Activated naive CD8-positive, alpha-beta T cell treated with anti-CD3 and anti-CD28 coated beads for 36 hours (primary cell): Measurements from ENCODE around the gene MGME1. TPM values are rescaled to one million over a fixed set of nuclear protein-coding genes. Genes with fewer than 3 reads are reported as not detected.

Experiments used
- DNase-seq: peaks from one replicate; pipeline ENCODE4 v3.0.0; 2021
- H3K27ac Mint-ChIP-seq: one replicate; pipeline ENCODE4 v1.8.0; 2022; ENCODE audit warnings: mild to moderate bottlenecking, moderate library complexity, mixed read lengths
- H3K27me3 Mint-ChIP-seq: one replicate; pipeline ENCODE4 v1.8.0; 2022; ENCODE audit warnings: mild to moderate bottlenecking, mixed read lengths
- H3K36me3 Mint-ChIP-seq: one replicate; pipeline ENCODE4 v1.8.0; 2021; ENCODE audit warnings: mild to moderate bottlenecking, mixed read lengths
- H3K4me1 Mint-ChIP-seq: one replicate; pipeline ENCODE4 v1.8.0; 2021; ENCODE audit warnings: mixed read lengths
- H3K4me3 Mint-ChIP-seq: one replicate; pipeline ENCODE4 v1.8.0; 2022; ENCODE audit warnings: mild to moderate bottlenecking, moderate library complexity, mixed read lengths
- H3K9me3 Mint-ChIP-seq: one replicate; pipeline ENCODE4 v1.8.0; 2022; ENCODE audit warnings: mixed read lengths
- total RNA-seq, 2 experiments: library from RNA; stranded (reverse); gene quantifications; one replicate each; pipeline ENCODE4 v1.2.3, GENCODE V29; 2021

MGME1 gene, protein sequence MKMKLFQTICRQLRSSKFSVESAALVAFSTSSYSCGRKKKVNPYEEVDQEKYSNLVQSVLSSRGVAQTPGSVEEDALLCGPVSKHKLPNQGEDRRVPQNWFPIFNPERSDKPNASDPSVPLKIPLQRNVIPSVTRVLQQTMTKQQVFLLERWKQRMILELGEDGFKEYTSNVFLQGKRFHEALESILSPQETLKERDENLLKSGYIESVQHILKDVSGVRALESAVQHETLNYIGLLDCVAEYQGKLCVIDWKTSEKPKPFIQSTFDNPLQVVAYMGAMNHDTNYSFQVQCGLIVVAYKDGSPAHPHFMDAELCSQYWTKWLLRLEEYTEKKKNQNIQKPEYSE
- total RNA-seq, result 10 to 100 TPM; 30.1 to 30.9 TPM

DNA sequence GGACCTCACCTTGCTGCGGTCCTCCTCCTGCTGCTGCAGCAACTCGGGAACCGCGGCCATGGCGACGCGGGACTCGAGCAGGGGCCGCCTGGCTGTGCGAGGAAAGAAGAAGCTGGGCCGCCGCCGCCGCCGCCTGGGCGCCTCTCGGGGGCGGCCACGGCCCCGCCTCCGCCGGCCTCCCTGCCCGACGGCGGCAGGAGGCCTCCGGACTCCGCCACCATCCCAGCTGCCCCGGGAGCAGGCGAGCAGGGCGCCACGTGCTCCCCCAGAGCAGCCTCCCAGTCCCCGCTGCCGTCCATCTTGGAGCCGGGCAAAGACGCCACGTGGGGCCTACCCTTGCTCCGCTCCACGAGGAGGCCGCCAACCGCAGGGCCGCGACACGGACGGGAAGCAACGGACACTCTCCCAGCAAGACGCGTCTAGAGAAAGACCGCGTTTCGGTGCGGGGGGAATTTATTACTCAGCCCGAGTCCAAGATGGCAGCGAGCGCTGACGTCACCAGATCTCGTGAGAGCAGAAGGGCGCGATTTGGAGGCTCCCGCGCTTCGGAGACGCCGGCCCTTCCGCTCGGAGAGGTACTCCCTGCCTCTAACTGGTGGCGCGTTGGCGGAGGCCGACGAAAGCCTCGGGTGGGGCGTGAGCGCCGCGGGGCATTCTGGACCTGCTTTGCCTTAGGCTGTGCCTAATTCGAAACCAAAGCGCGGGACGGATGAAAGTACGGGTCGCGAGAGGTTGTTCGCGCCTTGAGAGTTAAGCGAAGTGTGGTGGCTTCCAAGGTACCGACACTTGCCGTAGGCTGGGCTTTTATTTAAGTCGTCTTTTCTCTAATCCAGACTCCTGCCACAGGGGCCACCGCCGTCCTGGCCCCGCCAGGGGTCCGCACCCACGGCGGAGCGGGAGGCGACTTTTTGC lies at the start of gene MGME1, which contains the start of gene SNX5:
TSS of gene MGME1 (plus strand) at position 653 of the 912 bp plus-strand sequence. CDS start 842 bp downstream, outside the sequence.
TSS of gene SNX5 (minus strand) at position 429 of the 912 bp plus-strand sequence. CDS start at position 60, 369 bp downstream.
- DNase-seq, result peak; percentile 99
- peaks cover 52% of the 10 kb centered on the region for H3K4me1 Mint-ChIP-seq
- peak within 1 kb of the TSS; percentile 97 for H3K27ac Mint-ChIP-seq
- no peaks in the 10 kb centered on the region for H3K9me3 Mint-ChIP-seq
- peak within 1 kb of the TSS; percentile 91 for H3K4me3 Mint-ChIP-seq
- no peaks in the 10 kb centered on the region for H3K27me3 Mint-ChIP-seq
- peaks cover 76% of the 10 kb centered on the region for H3K36me3 Mint-ChIP-seq

DNA sequence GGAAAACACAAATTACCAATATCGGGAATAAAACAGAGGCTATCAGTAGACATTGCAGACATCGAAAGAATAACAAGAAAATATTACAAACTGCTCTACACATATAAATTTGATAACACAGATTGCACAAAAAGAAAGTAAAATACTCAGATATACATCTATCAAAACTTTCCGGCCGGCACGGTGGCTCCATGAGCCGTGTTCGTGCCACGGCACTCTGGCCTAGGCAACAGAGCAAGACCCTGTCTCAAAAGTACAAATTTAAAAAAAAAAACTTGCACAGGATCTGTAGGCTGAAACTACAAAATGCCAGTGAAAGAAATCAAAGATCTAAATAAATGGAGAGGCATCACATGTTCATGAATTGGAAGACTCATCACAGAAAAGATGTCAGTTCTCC lies 49.7 kb upstream of the MGME1 start:
- H3K27ac Mint-ChIP-seq, result no peak overlapping the region
- no peaks in the 10 kb centered on the region for H3K9me3 Mint-ChIP-seq
- no peaks in the 10 kb centered on the region for H3K36me3 Mint-ChIP-seq
- H3K4me1 Mint-ChIP-seq, result no peaks in the 10 kb centered on the region
- peaks cover 31% of the 10 kb centered on the region for H3K27me3 Mint-ChIP-seq
- no peak for DNase-seq
- no peak overlapping the region for H3K4me3 Mint-ChIP-seq

DNA sequence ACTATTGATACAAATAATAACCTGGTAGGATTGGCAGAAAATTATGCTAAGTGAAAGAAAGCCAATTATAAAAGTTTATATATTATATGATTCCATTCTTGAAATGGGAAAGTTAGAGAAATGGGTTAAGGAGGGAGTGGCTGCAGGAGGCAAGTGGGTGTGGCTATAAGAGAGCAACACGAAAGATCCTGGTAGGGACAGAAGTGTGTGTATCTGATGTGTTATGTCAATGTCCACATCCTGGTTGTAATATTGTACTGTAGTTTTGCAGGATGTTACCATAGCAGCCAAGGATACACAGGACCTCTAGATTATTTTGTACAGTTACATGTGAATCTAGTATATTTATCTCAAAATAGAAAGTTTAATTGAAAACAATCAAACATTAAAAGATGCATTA lies 47.0 kb upstream of the MGME1 start:
- no peaks in the 10 kb centered on the region for H3K4me1 Mint-ChIP-seq
- no peaks in the 10 kb centered on the region for H3K9me3 Mint-ChIP-seq

DNA sequence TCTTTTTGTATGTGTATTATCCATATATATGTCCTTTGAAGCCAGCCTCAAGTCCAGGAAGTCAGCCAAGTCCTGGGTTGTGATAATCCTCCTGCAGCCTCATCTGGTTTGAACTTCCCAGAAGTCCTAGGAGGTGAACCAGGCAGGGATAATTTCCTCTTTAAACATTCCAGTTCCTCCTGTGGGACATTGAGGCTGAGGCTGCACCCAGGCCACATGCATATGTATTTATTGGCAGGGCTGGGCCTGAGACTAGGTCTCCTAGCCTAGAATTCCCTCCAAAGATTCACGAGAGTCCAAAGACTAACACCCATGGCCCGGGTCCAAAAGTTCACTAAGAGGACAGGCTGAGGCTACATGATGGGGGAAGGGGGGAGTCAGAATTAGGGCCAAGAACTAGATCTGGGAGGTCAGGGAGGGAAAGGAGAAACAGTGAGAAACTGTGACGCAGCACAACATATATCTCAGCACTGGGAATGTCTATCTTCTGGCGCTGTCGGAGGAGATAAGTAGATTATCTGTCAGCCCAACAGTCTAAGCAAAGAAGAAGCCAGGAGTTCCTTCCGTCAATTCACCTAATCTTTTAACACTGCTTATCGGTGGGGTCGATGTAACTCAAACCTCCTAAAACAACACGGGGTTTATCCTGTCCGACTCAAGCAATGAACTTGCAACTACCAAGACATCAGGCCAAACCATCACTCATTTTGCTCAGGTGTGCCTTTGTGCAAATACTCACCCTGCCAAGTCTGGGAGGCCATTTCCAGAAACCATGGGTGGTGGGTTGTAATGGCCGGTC lies 43.5 kb upstream of the MGME1 start:
- DNase-seq, result no peak
- Mint-ChIP-seq H3K9me3 (no peaks in the 10 kb centered on the region), H3K4me1 (no peaks in the 10 kb centered on the region), H3K27ac (no peak overlapping the region), H3K36me3 (no peaks in the 10 kb centered on the region), H3K4me3 (no peak overlapping the region), H3K27me3 (peaks cover 14% of the 10 kb centered on the region)

More for the DNA sequence above, 47.0 kb upstream of the MGME1 start:
- H3K4me3 Mint-ChIP-seq, result no peak overlapping the region
- no peak overlapping the region for H3K27ac Mint-ChIP-seq
- no peak for DNase-seq
- H3K36me3 Mint-ChIP-seq, result no peaks in the 10 kb centered on the region
- H3K27me3 Mint-ChIP-seq, result peaks cover 30% of the 10 kb centered on the region

DNA sequence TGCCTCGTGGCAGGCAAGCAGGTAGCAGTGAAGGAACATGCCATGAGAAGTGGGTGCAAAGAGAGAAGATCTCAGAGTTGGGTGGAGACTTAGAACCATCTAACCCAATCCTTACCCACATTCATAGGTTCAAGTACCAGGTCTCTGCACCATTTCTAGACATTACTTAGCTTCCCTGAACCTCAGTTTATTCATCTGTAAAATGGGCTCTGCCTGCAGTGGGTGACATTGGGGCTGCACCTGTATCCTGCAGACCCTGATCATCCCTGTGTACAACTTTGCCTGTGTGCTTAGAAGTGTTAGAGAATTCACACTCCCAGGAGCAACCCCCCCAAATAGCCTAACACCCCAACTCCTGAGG lies 42.9 kb upstream of the MGME1 start:
- DNase-seq, result no peak
- no peaks in the 10 kb centered on the region for H3K36me3 Mint-ChIP-seq
- H3K9me3 Mint-ChIP-seq, result no peaks in the 10 kb centered on the region

DNA sequence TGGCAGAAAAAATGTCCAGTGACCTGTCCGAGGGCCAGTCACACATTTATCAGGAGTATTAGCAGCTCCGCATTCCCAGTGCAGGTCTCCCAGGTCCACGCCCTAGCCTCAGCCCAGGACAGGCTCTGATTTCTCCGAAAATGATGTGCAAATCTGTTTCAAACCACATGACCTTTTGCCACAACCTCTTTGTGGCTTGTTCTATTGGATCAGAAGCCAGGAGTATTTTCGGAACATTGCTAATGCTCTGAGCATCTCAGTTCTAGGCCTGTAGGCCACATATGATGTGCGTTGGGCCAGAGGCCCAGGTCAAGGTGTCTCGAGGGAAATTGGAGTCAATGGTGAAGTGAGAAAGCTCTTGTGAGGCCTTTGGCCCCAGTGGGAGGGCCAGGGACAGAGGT lies 40.6 kb upstream of the MGME1 start:
- H3K9me3 Mint-ChIP-seq, result no peaks in the 10 kb centered on the region
- no peak for DNase-seq
- no peak overlapping the region for H3K27ac Mint-ChIP-seq
- H3K27me3 Mint-ChIP-seq, result peaks cover 5% of the 10 kb centered on the region
- no peak overlapping the region for H3K4me3 Mint-ChIP-seq
- H3K36me3 Mint-ChIP-seq, result no peaks in the 10 kb centered on the region
- H3K4me1 Mint-ChIP-seq, result no peaks in the 10 kb centered on the region

More for the DNA sequence above, 42.9 kb upstream of the MGME1 start:
- no peak overlapping the region for H3K27ac Mint-ChIP-seq
- H3K4me1 Mint-ChIP-seq, result no peaks in the 10 kb centered on the region
- peaks cover 14% of the 10 kb centered on the region for H3K27me3 Mint-ChIP-seq
- H3K4me3 Mint-ChIP-seq, result no peak overlapping the region

DNA sequence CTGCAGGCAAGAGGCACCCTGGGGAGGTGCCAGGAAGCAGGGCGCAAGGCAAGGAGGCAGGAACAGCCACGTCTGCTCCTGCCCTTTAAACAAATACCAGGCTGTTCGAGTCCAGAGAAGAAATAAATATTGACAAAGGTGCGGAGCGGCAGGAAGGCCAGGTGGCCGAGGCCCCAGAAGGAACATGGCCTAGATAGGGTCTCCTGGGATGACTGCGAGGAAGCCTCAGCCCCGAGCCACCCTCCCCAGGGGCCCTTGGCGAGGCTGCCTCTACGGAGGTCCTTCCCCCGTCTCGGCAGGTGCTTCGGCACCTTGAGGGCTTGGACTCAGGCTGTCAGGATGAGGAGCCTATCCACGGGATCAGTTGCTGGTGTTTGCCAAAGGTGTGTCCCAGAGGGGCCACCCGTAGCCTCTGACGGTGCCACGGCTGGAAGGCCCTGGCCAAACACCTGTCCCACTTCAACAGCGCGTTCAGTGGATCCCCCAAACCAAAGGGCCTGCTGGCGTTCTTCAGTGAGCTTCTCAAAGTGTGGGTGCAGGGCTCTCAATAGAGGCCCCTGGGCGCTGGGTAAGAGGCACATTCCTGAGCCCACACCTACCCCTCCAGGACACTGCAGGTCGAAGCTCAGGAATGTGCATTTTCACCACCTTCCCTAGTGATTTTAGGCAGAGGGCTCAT lies 40.0 kb upstream of the MGME1 start:
- Mint-ChIP-seq H3K27ac (no peak overlapping the region), H3K4me1 (no peaks in the 10 kb centered on the region), H3K9me3 (no peaks in the 10 kb centered on the region), H3K36me3 (no peaks in the 10 kb centered on the region), H3K4me3 (no peak overlapping the region), H3K27me3 (peaks cover 5% of the 10 kb centered on the region)
- DNase-seq, result no peak

DNA sequence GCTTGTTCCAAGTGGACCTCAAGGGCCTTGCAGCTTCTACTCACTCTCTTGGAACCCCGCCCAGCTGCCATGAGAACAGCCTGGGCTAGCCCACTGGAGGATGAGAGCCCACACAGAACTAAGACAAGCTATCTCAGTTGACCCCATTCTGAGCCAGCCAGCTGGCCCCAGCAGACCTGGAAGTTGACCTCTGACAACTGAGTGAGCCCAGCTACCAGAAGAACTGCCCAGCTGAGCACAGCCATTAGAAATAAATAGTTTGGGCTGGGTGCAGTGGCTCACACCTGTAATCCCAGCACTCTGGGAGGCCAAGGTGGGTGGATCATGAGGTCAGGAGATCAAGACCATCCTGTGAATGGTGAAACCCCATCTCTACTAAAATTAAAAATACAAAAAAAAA lies 37.3 kb upstream of the MGME1 start:
- no peak overlapping the region for H3K27ac Mint-ChIP-seq
- no peak for DNase-seq
- H3K36me3 Mint-ChIP-seq, result no peaks in the 10 kb centered on the region
- no peaks in the 10 kb centered on the region for H3K27me3 Mint-ChIP-seq
- peaks cover 5% of the 10 kb centered on the region for H3K4me1 Mint-ChIP-seq
- H3K9me3 Mint-ChIP-seq, result no peaks in the 10 kb centered on the region
- no peak overlapping the region for H3K4me3 Mint-ChIP-seq

DNA sequence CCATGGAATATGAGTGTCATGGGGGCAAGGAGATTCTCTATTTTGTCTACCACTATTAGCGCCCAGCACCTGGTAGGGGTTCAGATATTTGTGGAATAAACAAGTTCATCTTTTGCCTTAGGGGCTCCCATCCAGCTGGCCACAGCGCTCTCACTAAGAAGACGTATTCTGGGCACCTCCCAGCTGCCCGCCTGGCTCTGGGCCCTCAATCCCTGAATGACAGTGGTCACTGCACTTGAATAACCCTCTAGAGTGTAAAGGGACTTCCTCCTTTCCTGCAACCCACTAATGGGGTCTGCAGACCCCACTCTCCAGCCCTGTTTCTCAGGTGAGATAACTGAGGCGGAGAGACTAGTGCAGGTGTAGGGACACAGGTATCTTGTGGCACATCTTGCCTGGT lies 36.4 kb upstream of the MGME1 start:
- no peak overlapping the region for H3K27ac Mint-ChIP-seq
- DNase-seq, result no peak
- no peaks in the 10 kb centered on the region for H3K9me3 Mint-ChIP-seq
- no peak overlapping the region for H3K4me3 Mint-ChIP-seq
- H3K36me3 Mint-ChIP-seq, result no peaks in the 10 kb centered on the region
- H3K4me1 Mint-ChIP-seq, result peaks cover 6% of the 10 kb centered on the region
- no peaks in the 10 kb centered on the region for H3K27me3 Mint-ChIP-seq

DNA sequence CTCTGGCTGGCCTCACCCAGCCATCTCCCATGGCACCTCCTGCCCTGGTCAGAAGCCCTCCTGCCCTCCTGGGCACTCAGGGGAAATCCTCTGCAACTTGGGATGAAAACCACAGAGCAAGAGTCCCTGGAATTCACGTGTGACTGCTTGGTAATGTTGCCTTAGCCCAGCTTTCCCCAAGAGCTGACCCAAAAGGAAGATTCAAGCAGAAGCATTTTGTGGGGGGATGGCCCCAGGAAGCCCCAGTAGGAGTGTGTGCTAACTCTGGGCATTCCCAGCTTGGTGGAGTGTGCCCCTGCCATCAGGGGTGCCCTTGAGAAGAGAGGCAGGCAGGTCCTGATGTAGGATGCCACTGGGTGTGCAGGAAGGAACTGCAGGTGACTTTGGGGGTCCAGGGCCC lies 35.7 kb upstream of the MGME1 start:
- H3K9me3 Mint-ChIP-seq, result no peaks in the 10 kb centered on the region
- no peak for DNase-seq
- no peaks in the 10 kb centered on the region for H3K36me3 Mint-ChIP-seq
- peaks cover 6% of the 10 kb centered on the region for H3K4me1 Mint-ChIP-seq
- no peaks in the 10 kb centered on the region for H3K27me3 Mint-ChIP-seq
- H3K27ac Mint-ChIP-seq, result no peak overlapping the region
- no peak overlapping the region for H3K4me3 Mint-ChIP-seq

DNA sequence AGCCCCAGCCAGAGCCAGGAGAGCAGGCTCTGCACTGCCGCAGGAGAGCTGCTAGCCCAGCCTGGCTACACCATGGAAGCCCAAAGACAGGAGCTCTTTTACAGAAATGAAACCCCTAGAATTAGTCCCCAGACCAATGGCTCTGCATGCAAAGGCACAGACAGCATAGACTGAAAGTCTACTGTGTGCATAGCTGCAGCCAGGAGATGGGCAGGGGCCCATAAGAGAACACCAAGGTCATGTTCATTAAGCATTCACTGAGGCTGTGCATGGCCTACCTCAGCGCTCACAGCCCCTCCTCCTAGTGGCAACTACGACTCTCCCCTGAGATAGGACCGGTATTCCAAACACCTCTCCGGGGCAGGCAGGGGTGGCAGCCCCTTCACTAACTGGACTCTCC lies 35.1 kb upstream of the MGME1 start:
- Mint-ChIP-seq H3K4me3 (no peak overlapping the region), H3K27me3 (no peaks in the 10 kb centered on the region), H3K9me3 (no peaks in the 10 kb centered on the region)

DNA sequence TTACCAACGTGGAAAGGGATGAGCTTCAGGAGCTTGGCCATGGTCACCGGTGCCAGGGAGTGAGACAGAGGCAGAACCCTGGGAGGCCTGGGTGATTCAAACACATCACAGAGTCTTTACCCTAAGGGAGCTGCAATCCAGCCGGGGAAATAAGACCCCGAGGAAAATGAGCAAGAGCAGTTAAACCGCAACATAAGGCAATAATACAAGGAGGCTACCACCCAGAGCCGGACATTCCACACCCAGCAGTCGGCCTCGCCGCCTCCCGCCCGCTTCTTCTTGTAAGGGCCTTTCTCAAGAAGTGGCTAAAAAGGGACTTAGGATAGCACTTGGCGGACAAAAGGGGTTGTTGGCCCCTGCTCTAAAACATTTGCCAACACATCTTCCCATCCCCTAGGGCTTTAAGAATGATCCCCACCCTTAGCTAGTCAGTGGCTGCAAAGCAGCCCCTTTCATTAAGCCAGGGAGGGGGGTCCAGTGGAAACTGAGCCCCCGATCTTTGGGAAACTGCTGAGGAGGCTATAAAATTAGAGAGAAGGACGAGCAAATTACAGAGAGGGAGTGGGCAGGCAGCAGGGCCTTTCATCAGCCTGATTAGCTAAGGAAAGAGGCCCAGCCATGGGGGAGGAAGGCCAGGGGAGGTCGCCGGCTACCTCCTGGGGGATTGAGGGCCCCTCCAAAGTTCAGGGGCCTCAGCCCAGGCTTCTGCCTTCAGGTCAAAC lies 34.5 kb upstream of the MGME1 start:
- Mint-ChIP-seq H3K27me3 (no peaks in the 10 kb centered on the region), H3K36me3 (no peaks in the 10 kb centered on the region), H3K4me3 (no peak overlapping the region), H3K27ac (no peak overlapping the region), H3K4me1 (peaks cover 10% of the 10 kb centered on the region), H3K9me3 (no peaks in the 10 kb centered on the region)
- DNase-seq, result no peak

More for the DNA sequence above, 35.1 kb upstream of the MGME1 start:
- no peaks in the 10 kb centered on the region for H3K36me3 Mint-ChIP-seq
- peaks cover 6% of the 10 kb centered on the region for H3K4me1 Mint-ChIP-seq
- no peak overlapping the region for H3K27ac Mint-ChIP-seq
- no peak for DNase-seq

DNA sequence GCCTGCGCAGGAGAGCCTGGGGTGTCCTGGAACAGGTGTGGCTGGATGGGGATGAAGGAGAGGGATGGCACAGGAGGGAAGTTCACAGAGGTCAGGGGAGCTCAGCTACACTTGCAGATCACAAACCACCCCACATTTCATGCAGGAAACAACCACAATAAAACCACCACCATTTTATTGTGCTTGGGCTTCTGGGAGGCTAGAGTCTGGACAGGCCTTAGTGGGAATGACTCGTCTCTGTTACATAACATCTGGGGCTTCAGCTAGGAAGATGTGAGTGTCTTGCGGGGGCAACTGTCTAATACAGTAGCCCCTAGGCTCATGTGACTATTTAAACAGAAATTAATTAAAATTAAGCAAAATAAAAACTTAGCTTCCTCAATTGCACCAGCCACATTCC lies 33.6 kb upstream of the MGME1 start:
- Mint-ChIP-seq H3K4me1 (peaks cover 19% of the 10 kb centered on the region), H3K27ac (no peak overlapping the region), H3K27me3 (no peaks in the 10 kb centered on the region), H3K4me3 (no peak overlapping the region), H3K9me3 (no peaks in the 10 kb centered on the region), H3K36me3 (no peaks in the 10 kb centered on the region)
- DNase-seq, result no peak

DNA sequence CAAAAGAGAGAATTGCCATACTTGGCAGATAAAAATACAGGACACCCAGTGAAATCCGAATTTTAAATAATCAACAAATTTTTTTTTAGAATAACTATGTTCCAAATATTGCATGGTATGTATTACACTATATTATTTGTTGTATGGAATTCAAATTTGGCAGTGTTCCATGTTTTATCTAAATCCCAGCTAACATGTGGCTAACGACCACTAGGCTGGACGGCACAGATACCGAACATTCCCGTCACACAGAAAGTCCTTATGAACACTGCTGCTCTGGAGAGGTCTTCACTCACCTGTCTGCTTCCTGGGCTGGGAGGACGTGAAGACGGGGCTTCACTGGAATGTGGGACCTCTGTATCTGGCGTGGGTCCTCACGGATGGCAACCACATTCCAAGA lies 33.1 kb upstream of the MGME1 start:
- H3K4me1 Mint-ChIP-seq, result peaks cover 23% of the 10 kb centered on the region
- no peak overlapping the region for H3K27ac Mint-ChIP-seq
- peaks cover 3% of the 10 kb centered on the region for H3K36me3 Mint-ChIP-seq
- no peak for DNase-seq
- H3K27me3 Mint-ChIP-seq, result no peaks in the 10 kb centered on the region
- no peaks in the 10 kb centered on the region for H3K9me3 Mint-ChIP-seq
- H3K4me3 Mint-ChIP-seq, result no peak overlapping the region
